AG10803 (cell line): ENCODE measurements around the gene SERPINA5.
"Not testable (repeated sequence)": the region's sequence is repeated elsewhere in the genome, so short reads cannot be mapped to it uniquely, and the experiment has no call there.

Source experiments
- DNase-seq: peaks from one replicate; pipeline ENCODE4 v3.0.0; 2010; ENCODE audit warnings: low read depth
- H3K4me3 ChIP-seq: 2 replicates; pipeline ENCODE4 v1.5.1; 2011; ENCODE audit warnings: mild to moderate bottlenecking, low read length, control low read depth
- CTCF ChIP-seq: conservative IDR thresholded peaks from 2 replicates; pipeline ENCODE4 v1.5.1; 2011; ENCODE audit warnings: mild to moderate bottlenecking, low read length, control low read depth, inconsistent platforms

The SERPINA5 gene

DNA sequence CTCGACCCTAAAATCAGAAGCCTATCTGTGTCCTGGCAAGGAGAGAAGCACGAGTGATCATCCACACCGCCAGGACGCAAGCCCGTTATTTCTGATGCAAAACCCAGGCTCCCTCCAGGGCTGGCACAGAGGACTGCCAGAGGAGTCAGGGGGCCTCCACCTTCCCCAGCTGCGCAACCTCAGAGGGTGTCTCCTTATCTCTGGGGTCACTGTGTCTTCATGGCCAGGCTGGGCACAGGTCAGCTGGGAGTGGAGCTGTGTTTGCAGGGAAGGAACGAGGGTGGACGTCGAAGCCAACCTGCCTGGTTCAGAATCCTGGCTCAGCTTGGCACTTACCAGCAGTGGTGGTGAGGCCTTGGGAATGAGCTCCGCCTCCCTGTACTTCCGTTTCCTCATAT is 18.9 kb downstream of the SERPINA5 start:
- H3K4me3 ChIP-seq: no peak overlapping the region
- no peak for TF ChIP-seq CTCF

DNA sequence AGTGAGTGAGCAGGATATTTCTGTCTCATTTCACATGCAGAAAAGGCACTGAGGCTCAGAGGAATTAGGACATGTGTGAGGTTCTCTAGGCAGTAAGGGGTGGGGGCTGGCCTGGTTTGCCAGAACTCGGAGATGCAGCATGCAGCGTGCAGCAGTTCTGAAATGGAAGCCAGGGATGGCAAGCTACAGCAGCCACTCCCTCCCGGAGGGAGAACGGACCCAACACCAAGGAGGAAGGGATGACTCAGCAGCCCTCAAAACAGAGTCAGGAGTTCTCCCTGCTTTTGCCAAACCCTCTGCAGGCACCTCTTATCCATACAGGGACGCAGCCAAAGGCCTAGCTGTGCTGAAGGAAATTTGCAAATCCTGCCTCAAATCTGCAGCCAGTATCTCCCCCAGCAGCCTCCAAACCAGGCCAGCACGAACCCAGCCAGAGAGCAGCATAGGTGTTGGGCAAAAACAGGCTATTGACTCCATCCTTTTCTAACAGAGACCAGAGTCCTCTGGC is 20.7 kb downstream of the SERPINA5 start:
- DNase-seq: peak; percentile 89
- TF ChIP-seq CTCF: no peak; the same call in 1 of the 2 replicates
- H3K4me3 ChIP-seq: no peak overlapping the region

More for the DNA sequence above, 18.9 kb downstream of the SERPINA5 start:
- DNase-seq: no peak

DNA sequence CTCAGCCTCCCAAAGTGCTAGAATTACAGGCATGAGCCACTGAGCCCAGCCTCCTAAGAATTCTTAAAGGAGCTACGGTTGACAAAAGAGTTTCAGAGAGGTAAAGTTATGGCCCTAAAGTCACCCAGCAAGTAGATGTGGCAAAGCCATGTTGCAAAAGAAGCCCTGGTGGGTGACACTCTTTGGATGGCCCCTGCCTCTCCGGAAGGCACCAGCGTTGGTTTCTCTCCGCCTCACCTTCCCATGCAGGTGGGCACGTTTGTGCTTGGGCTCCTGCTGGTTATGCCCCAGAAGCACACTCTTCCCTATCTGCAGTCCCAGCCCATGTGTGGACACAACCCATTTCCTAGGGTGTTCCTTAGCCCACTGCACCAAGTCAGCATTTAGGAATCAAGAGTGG is 21.5 kb downstream of the SERPINA5 start:
- DNase-seq: no peak
- TF ChIP-seq CTCF: no peak
- H3K4me3 ChIP-seq: no peak overlapping the region

DNA sequence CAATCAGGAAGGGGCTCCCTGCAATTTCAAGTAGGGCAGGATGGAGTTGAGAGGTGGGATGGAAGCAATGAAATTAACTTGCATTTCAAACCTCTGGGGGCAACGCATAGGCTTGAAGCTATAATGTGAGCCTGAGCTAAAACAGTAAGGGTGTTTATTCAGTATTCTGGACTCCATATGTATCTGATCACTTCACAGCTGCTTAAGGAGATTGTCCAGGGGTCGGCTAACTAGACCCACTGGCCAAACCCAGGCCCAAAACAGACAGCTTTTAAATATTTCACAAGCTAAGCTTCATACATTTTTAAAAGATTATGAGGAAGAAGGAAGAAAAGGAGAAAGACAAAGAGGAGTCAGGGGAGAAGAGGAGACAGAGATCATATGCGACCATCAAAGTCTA is 24.1 kb downstream of the SERPINA5 start:
- no peak for TF ChIP-seq CTCF
- H3K4me3 ChIP-seq: no peak overlapping the region
- no peak for DNase-seq

DNA sequence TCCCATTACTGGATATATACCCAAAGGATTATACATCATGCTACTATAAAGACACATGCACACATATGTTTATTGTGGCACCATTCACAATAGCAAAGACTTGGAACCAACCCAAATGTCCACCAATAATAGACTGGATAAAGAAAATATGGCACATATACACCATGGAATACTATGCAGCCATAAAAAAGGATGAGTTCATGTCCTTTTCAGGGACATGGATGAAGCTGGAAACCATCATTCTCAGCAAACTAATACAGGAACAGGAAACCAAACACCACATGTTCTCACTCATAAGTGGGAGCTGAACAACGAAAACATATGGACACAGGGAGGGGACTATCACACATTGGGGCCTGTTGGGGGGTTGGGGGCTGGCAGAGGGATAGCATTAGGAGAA is 27.7 kb downstream of the SERPINA5 start:
- H3K4me3 ChIP-seq, DNase-seq: not testable (repeated sequence)

DNA sequence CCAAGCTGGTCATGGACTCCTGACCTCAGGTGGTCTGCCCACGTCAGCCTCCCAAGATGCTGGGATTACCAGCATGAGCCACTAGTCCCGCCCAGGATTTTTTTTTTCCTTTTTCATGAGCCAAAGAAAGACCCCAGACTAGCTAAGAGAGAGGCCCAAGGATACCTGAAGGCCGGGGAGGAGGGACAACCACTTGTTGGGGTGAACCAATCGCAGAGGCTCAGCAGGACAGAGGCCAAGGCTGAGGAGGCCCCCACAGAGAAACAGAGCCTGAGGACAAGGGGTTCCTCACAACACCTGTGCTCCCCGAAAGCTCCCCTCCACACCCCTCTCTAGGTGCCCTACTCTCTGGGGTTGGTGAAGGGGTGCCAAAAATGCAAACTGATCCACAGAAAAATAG is 30.0 kb downstream of the SERPINA5 start:
- no peak for DNase-seq
- no peak overlapping the region for H3K4me3 ChIP-seq
- TF ChIP-seq CTCF: no peak

GRCh38 chr14:94612174-94612573 is 30.9 kb downstream of the SERPINA5 start, which contains the start of gene SERPINA3:
Gene SERPINA3, plus strand, starts transcription at chr14:94612391. Its CDS starts 2,051 bp downstream, at chr14:94614442.
- TF ChIP-seq CTCF: no peak
- DNase-seq: peak; percentile 35
- no peak within 1 kb of the TSS for H3K4me3 ChIP-seq
